ENCODE data around the gene PPME1.

DNA sequence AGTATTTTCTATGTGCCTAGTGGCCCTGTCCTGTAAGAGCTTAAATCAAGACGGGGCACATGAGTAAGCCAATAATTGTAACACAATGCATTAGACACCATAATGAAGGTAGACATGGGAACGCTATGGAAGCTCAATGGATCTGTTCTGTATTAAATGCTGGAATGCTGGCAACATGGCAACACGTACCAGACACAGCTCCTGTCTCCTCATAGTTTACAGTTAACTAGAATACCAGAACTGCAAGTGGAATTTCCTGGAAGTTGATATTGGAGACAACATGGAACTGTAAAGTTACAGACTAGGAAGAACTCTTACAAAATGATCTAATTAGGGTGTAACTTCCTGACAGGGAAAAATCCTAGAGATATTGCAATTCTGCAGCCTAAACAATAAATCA is 127.9 kb downstream of the PPME1 start:
- TF ChIP-seq, protein P1, sequence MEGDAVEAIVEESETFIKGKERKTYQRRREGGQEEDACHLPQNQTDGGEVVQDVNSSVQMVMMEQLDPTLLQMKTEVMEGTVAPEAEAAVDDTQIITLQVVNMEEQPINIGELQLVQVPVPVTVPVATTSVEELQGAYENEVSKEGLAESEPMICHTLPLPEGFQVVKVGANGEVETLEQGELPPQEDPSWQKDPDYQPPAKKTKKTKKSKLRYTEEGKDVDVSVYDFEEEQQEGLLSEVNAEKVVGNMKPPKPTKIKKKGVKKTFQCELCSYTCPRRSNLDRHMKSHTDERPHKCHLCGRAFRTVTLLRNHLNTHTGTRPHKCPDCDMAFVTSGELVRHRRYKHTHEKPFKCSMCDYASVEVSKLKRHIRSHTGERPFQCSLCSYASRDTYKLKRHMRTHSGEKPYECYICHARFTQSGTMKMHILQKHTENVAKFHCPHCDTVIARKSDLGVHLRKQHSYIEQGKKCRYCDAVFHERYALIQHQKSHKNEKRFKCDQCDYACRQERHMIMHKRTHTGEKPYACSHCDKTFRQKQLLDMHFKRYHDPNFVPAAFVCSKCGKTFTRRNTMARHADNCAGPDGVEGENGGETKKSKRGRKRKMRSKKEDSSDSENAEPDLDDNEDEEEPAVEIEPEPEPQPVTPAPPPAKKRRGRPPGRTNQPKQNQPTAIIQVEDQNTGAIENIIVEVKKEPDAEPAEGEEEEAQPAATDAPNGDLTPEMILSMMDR (IDR thresholded peaks at IDR 0.05), result no peak
- no peak for TF ChIP-seq POLR2A (IDR thresholded peaks at IDR 0.05)
